NCI-H1092 treated with DMSO at 0.1 percent for 48 hours (cell line): ENCODE data around the gene LAMC3.
A peak's percentile ranks its signal among the peaks of the same experiment; 100 is the strongest.

Experiments
- DNase-seq: peaks from one replicate; lab custom pipeline; 2025; lab: John Stamatoyannopoulos, UW

LAMC3 gene

GRCh38 chr9:131117121-131117761, 108.3 kb downstream of the LAMC3 start:
- peak; percentile 13 for DNase-seq

GRCh38 chr9:131117762-131118145, 108.8 kb downstream of the LAMC3 start:
- DNase-seq: no peak

GRCh38 chr9:131119600-131119999, 110.6 kb downstream of the LAMC3 start:
- no peak for DNase-seq

- no peak for DNase-seq
Measured at GRCh38 chr9:131120620-131121228, 111.8 kb downstream of the LAMC3 start.

GRCh38 chr9:131121346-131121745, 112.4 kb downstream of the LAMC3 start:
- no peak for DNase-seq

- DNase-seq: no peak
Measured at GRCh38 chr9:131122158-131122557, 113.2 kb downstream of the LAMC3 start.

GRCh38 chr9:131125038-131125287, 116.0 kb downstream of the LAMC3 start:
- no peak for DNase-seq

- DNase-seq: peak; percentile 95
Measured at GRCh38 chr9:131125288-131126058, 116.5 kb downstream of the LAMC3 start, which contains the start of gene NUP214. NUP214 (plus strand) TSS chr9:131125586; CDS start chr9:131125705, 119 bp downstream.

- DNase-seq: no peak
Measured at GRCh38 chr9:131126059-131126426, 117.1 kb downstream of the LAMC3 start.

- DNase-seq: no peak
Measured at GRCh38 chr9:131129183-131129582, 120.2 kb downstream of the LAMC3 start.

- DNase-seq: no peak
Measured at GRCh38 chr9:131138676-131139075, 129.7 kb downstream of the LAMC3 start.

GRCh38 chr9:131140112-131140511, 131.1 kb downstream of the LAMC3 start:
- no peak for DNase-seq

GRCh38 chr9:131140550-131140949, 131.6 kb downstream of the LAMC3 start:
- no peak for DNase-seq

- no peak for DNase-seq
Measured at GRCh38 chr9:131142160-131142559, 133.2 kb downstream of the LAMC3 start.
